ENCODE measurements around the gene KRTAP13-4. TPM values are rescaled to one million over a fixed set of nuclear protein-coding genes. Genes with fewer than 3 reads are reported as not detected.

The KRTAP13-4 gene
- total RNA-seq, 4 donors from 2014 or later = not detected

- TF ChIP-seq POLR2A (IDR thresholded peaks at IDR 0.05) = no peak
- TF ChIP-seq CTCF (IDR thresholded peaks at IDR 0.05) = no peak
- no peaks in the 10 kb centered on the region for H3K36me3 ChIP-seq
- no peaks in the 10 kb centered on the region for H3K4me1 ChIP-seq
- intact Hi-C loops (cut with DNase I; ENCODE audit: low total_unique reads) = no loop called here
- no peak for DNase-seq
- no peak overlapping the region for H3K27ac ChIP-seq
- H3K9me3 ChIP-seq = no peaks in the 10 kb centered on the region
- no peak overlapping the region for H3K4me3 ChIP-seq
- no peaks in the 10 kb centered on the region for H3K27me3 ChIP-seq
These were observed 18.5 kb downstream of the KRTAP13-4 start for GRCh38 chr21:30448514-30448913.

- H3K27me3 ChIP-seq = no peaks in the 10 kb centered on the region
- no peak for DNase-seq
- no peaks in the 10 kb centered on the region for H3K36me3 ChIP-seq
- no peak overlapping the region for H3K27ac ChIP-seq
- TF ChIP-seq POLR2A (IDR thresholded peaks at IDR 0.05) (no peak), CTCF (IDR thresholded peaks at IDR 0.05) (no peak)
- no peaks in the 10 kb centered on the region for H3K4me1 ChIP-seq
- H3K4me3 ChIP-seq = no peak overlapping the region
- intact Hi-C loops (cut with DNase I; ENCODE audit: low total_unique reads) = no loop called here
- no peaks in the 10 kb centered on the region for H3K9me3 ChIP-seq
These were observed 33.7 kb downstream of the KRTAP13-4 start for GRCh38 chr21:30463713-30464112.

DNA sequence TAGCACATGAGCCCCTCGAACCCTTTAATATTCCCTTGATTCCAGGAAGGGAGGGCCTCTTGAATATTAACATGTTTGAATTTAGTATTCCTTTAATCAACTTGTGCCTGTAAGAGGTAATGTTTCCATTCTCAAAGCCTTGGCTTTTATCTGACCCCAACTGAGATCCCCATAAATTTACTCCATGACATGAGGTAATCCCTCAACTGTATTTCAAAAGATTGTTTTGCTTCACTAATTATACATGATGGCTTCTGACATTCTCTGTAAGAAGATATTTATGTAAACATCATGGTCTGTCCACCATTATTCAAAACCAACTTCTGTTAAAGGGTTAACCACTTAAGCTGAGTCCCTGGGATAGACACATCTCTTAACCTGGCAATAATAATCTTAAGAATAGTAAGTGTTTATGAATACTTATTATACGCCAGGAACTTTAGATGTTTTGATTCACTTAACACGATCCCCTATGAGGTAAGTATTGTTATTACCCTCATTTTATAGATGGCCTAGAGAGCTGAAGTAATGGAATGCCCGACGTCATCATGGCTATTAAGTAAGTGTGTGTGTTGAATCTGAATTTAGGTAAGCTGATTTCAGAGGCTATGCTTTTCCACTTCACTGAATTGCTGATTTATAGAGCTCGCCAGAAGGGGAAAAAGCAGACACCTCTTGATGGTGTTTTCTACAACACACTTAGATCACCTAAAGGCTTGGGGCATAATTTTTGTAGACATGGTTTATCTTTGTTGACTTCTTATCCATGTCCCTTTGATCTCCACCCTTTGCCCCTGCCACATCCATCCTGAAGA lies 39.1 kb downstream of the KRTAP13-4 start:
- Histone ChIP-seq H3K27me3 (no peaks in the 10 kb centered on the region), H3K27ac (no peak overlapping the region), H3K4me3 (no peak overlapping the region), H3K4me1 (no peaks in the 10 kb centered on the region), H3K36me3 (no peaks in the 10 kb centered on the region), H3K9me3 (no peaks in the 10 kb centered on the region)
- TF ChIP-seq CTCF (IDR thresholded peaks at IDR 0.05) (no peak), POLR2A (IDR thresholded peaks at IDR 0.05) (no peak)
- no peak for DNase-seq
- intact Hi-C loops (cut with DNase I; ENCODE audit: low total_unique reads) = no loop called here

DNA sequence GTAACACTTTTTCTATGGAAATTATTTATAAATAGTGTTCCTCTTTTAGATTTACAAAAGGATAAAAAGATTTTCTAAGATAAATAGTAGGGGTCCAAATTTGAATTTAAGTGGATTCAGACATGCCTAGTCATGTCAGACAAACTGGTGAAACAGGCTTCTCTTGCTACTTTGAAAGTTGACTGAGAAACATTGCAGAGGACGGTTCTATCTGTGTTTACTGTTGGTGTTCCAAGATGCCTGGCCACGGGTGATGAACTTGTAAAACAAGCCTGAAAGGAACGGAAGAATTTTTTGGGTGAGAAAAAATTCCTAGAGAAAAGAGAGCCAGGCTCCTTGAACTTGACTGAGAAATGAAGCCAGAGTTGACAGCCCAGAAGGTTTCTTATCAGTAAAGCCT lies 48.0 kb downstream of the KRTAP13-4 start:
- intact Hi-C loops (cut with DNase I; ENCODE audit: low total_unique reads) = no loop called here
- TF ChIP-seq CTCF (IDR thresholded peaks at IDR 0.05) (no peak), POLR2A (IDR thresholded peaks at IDR 0.05) (no peak)
- Histone ChIP-seq H3K4me3 (no peak overlapping the region), H3K27ac (no peak overlapping the region), H3K36me3 (no peaks in the 10 kb centered on the region), H3K4me1 (no peaks in the 10 kb centered on the region), H3K9me3 (no peaks in the 10 kb centered on the region), H3K27me3 (no peaks in the 10 kb centered on the region)
- DNase-seq = no peak

GRCh38 chr21:30479259-30479658 lies 49.2 kb downstream of the KRTAP13-4 start:
- no peaks in the 10 kb centered on the region for H3K9me3 ChIP-seq
- no peak overlapping the region for H3K27ac ChIP-seq
- no peak overlapping the region for H3K4me3 ChIP-seq
- no peaks in the 10 kb centered on the region for H3K36me3 ChIP-seq
- no peaks in the 10 kb centered on the region for H3K27me3 ChIP-seq
- intact Hi-C loops (cut with DNase I; ENCODE audit: low total_unique reads) = no loop called here
- no peak for DNase-seq
- no peak for TF ChIP-seq CTCF (IDR thresholded peaks at IDR 0.05)
- no peak for TF ChIP-seq POLR2A (IDR thresholded peaks at IDR 0.05)
- H3K4me1 ChIP-seq = no peaks in the 10 kb centered on the region

Data from uterus (tissue), 4 donors.